ENCODE data around the gene OR51B4.
"Not testable (repeated sequence)": the region's sequence is repeated elsewhere in the genome, so short reads cannot be mapped to it uniquely, and the experiment has no call there.

OR51B4 gene

GRCh38 chr11:5301846-5302245 lies at the start of gene OR51B4:
Gene OR51B4, minus strand, starts transcription at chr11:5301946. Its CDS starts 0 bp downstream, at chr11:5301946.
- no peak for DNase-seq (ENCODE audit: low read depth in 2 of 2)

GRCh38 chr11:5351208-5351607 lies 49.5 kb upstream of the OR51B4 start, which contains the start of gene OR51B6:
Gene OR51B6, plus strand, starts transcription at chr11:5351508. Its CDS starts 0 bp downstream, at chr11:5351508.
- DNase-seq (ENCODE audit: low read depth in 2 of 2) = no peak

DNA sequence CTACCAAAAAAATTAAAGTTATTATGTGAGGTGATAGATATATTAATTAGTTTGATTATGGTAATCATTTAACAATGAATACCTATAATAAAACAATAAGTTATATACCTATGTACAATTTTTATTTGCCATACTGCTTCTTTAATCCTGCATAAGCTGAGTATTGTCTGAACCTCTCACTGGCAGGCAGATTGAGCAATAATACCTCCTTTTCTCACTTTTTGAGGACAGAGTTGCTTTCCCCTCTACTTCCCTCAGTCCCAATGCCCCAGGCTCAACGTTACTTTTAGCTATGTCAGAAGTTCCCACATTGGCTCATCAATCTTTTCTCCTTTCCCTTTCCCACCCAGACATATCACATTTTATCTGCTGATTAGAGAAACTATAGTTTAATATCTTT lies 47.8 kb upstream of the OR51B4 start:
- DNase-seq (ENCODE audit: low read depth in 2 of 2) = no peak

GRCh38 chr11:5348551-5349194 lies 46.9 kb upstream of the OR51B4 start:
- DNase-seq (ENCODE audit: low read depth in 2 of 2) = no peak

- no peak for DNase-seq (ENCODE audit: low read depth in 2 of 2)
Observed at GRCh38 chr11:5345831-5346230, 44.1 kb upstream of the OR51B4 start.

DNA sequence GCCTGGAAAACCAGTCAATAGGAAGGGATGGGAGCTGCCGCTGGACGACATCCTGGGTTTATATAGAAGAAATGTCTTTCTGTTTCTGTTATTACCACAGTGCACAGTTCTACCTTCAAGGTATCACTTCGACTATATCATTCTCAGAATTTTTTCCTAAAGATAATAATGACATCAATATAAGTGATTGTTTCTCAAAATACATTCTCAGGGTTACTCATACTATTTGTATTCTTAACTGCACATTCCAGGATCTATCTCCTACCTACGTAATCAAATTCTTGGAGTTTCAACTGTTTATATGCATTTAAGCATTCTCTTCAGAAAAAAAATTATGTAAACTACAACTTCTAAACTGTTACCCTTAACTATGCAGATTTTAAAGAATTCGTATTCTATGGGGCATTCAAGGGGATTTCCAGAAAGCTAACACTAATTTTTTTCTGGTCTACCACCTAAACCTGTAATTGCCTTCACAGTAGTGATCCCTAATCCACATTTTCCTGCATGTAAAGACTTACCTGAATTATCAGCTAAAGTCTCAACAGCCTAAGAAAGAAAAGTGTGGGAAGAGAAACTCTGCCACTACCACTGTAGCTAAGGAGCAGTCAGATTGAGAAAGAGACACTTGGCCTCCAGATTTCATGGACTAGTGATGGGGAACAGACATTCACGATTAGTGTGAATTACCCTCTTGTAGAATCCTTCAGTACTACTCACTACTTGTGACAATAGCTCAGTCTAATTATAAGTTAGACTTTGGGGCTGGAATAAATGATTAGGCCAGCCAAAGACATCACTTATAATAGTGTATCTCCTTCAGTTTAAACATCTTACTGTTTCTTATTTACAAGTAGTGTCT lies 42.0 kb upstream of the OR51B4 start, which contains the start of gene OR51B5:
Gene OR51B5 (minus strand): TSS at position 51 of the 862 bp plus-strand sequence. CDS start 0 bp downstream, at position 51.
- DNase-seq (ENCODE audit: low read depth in 2 of 2) = no peak

- DNase-seq (ENCODE audit: low read depth in 2 of 2) = no peak
Observed at GRCh38 chr11:5339771-5340322, 38.1 kb upstream of the OR51B4 start.

DNA sequence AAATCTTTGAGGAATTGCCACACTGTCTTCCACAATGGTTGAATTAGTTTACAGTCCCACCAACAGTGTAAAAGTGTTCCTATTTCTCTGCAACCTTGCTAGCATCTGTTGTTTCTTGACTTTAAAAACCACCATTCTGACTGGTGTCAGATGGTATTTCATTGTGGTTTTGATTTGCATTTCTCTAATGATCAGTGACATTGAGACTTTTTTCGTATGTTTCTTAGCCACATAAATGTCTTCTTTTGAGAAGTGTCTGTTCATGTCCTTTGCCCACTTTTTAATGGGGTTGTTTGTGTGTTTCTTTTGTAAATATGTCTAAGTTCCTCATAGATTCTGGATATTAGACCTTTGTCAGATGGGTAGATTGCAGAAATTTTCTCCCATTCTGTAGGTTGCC lies 35.5 kb upstream of the OR51B4 start:
- DNase-seq (ENCODE audit: low read depth in 2 of 2) = not testable (repeated sequence)

DNA sequence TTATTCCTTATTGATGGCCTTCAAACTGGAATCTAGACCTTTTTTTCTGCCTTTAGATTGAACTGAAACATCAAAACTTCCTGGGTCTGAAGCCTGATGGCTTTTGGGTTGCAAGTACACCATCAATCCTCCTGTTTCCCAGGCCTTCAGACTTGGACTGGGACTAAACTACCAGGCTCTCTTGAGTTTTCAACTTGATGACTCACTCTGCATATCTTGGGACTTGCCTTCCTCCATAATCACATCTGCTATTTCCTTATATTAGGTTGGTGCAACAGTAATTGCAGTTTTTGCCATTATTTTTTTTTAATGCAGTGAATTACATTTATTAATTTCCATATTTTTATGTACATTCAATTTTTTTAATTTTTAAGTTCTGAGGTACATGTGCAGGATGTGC lies 34.6 kb upstream of the OR51B4 start:
- no peak for DNase-seq (ENCODE audit: low read depth in 2 of 2)

- DNase-seq (ENCODE audit: low read depth in 2 of 2) = no peak
Observed at GRCh38 chr11:5335170-5335569, 33.4 kb upstream of the OR51B4 start.

DNA sequence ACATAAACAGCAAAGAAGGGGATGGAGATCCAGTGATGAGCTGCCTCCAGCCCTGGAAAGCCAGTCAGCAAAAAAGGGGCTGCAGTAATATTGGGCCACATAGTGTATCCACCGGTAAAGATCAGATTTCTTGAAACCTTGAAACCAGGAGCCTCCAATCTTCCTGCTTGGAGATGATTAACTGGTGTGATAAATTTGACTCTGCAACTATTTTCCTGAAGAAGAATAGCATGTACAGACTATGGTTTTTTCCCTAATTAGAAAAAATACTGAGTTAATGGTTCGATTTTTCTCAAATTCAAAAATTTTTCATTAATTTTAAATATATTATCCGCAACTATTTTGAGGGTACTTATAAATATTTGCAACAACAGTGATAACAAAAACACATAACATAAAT lies 22.5 kb upstream of the OR51B4 start, which contains the start of gene OR51B2:
Gene OR51B2 (minus strand): TSS at position 101 of the 400 bp plus-strand sequence. CDS start 0 bp downstream, at position 101.
- no peak for DNase-seq (ENCODE audit: low read depth in 2 of 2)

DNA sequence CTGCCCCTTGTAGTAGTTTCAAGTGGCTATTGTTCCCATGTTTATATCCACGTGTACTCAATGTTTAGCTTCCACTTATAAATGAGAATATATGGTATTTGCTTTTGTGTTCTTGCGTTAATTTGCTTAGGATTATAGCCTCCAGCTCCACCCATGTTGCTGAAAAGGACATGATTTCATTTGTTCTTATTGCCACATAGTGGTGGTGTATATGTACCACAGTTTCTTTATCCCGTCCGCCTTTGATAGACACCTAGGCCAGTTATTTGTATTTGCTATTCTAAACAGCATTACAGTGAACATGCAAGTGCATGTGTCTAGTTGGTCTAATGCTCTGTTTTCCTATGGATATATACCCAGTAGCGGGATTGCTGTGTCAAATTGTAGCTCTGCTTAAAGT lies 15.5 kb upstream of the OR51B4 start:
- DNase-seq (ENCODE audit: low read depth in 2 of 2) = no peak

GRCh38 chr11:5313326-5314023 lies 11.7 kb upstream of the OR51B4 start:
- not testable (repeated sequence) for DNase-seq (ENCODE audit: low read depth in 2 of 2)

DNA sequence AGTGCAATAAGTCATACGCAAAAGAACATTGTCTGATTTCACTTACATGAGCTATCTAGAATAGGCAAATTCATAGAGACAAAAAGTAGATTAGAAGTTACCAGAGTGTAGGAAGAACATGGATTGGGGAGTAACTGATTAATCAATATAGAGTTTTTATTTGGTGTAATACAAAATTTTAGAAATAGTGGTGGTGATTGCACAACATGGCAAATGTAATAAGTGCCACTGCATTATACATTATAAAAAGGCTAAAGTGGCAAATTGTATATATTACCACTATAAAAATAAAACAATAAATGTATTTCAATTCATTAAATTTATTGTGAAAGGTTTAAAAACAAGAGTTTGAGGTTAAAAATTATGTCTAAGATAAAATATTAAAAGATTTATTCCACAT lies 8.7 kb upstream of the OR51B4 start:
- DNase-seq (ENCODE audit: low read depth in 2 of 2) = no peak

DNA sequence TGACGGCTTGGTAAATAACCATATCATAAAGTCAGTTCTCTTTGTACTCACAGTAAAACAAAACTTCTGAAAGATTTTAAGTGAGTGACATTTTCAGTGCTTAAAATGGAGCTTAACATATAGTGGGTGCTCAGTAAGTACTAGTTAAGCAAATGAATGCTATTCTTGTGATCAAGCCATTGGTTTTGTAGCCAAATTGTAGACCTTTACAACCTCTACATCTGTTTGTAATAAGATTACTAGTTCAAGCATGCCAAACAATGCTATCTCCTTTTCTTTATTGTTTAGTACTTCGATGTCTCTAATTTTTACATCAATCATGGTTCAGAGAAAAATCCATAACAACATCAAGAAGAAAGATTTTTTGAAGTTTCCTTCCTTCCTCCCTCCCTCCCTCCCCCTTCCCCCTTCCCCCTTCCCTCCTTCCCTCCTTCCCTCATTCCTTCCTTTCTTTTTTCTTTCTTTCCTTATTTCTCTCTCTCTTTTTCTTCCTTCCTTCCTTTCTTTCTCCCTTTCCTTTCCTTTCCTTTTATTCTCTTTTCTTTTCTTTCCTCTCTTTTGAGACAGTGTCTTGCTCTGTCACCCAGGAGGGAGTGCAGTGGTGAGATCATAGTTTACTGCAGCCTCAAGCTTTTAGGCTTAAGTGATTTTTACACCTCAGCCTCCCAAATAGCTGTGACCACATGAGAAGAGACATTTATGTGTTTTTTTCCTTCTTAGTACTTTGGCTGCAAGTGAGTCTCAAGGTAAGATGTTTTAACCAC lies 5.7 kb upstream of the OR51B4 start:
- no peak for DNase-seq (ENCODE audit: low read depth in 2 of 2)

GRCh38 chr11:5304046-5304445 lies 2.3 kb upstream of the OR51B4 start:
- DNase-seq (ENCODE audit: low read depth in 2 of 2) = no peak

GRCh38 chr11:5303626-5304025 lies 1.9 kb upstream of the OR51B4 start:
- DNase-seq (ENCODE audit: low read depth in 2 of 2) = no peak

GRCh38 chr11:5300251-5300650 lies 1.5 kb downstream of the OR51B4 start:
- DNase-seq (ENCODE audit: low read depth in 2 of 2) = no peak

- no peak for DNase-seq (ENCODE audit: low read depth in 2 of 2)
Observed at GRCh38 chr11:5298451-5298850, 3.3 kb downstream of the OR51B4 start.

DNA sequence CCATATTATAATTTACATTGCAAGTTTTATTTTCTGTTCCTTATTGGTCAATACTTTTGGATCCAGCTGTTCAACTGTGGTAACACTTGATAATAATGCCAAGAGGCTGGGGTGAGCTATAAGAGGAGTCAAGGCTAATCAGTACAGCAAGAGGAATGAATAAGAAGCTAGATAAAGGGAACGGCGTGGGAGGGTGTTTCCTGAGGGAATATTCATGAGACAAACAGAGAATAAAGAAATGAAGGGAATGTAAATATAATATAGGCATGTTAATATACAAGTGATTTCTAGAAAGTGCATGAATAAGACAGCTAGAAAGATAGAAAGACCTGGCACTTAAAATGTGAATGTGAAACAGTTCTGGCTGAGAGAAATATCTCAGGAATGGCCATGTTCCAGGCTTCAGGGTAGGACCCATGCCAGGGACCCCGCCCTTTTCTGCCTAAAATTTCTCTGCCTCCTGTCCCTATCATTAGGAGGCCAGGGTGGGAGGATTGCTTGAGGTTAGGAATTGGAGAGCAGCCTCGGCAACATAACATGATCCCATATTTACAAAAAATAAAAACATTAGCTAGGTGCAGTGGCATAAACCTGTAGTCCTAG lies 3.9 kb downstream of the OR51B4 start:
- no peak for DNase-seq (ENCODE audit: low read depth in 2 of 2)

All from stimulated activated CD8-positive, alpha-beta memory T cell treated with anti-CD3 and anti-CD28 coated beads, Interleukin-2, amount 100 ng/mL, for 48 hours (primary cell).